K562 (cell line): ENCODE data around the gene ALKBH2. TPM values are rescaled to one million over a fixed set of nuclear protein-coding genes. Genes with fewer than 3 reads are reported as not detected.

ENCODE experiments used
- ATAC-seq: fragments of 200-7000 bp; cut with Tn5 transposase; 3 replicates; pipeline ENCODE4 v1.9.1; 2020; ENCODE audit warnings: moderate library complexity
- BruUV-seq: library from RNA; stranded (reverse); fragments of 400-500 nt; replicated peaks from 2 replicates; lab custom pipeline; 2021; lab: Mats Ljungman, UMichigan
- CTCF ChIA-PET: fragments of 300-600 bp; formaldehyde crosslinking; extraction: SDS; loops from one replicate; lab custom pipeline; 2021; ENCODE audit warnings: low intra/inter-chr PET ratio; lab: Yijun Ruan, JAX
- POLR2A ChIA-PET: fragments of 300-600, 350-650 bp; sonication (Branson Sonifier 250); formaldehyde crosslinking; extraction: SDS; loops from one replicate; lab custom pipeline; 2021; ENCODE audit warnings: antibody characterized with exemption, inconsistent platforms; lab: Yijun Ruan, JAX
- DNase-seq, 4 experiments: peaks; one replicate each; pipeline versions ENCODE4 v3.0.0 to v3.0.0-alpha.2; 2011 to 2018; ENCODE audit warnings: low spot score in 3 of 4, mixed read lengths in 3 of 4; ENCODE audit errors: extremely low read depth in 1 of 4
- FAIRE-seq: peaks from 2 replicates; lab custom pipeline; 2011; peaks lifted over from hg19 to GRCh38; lab: Jason Lieb, UNC
- H2AFZ ChIP-seq: 2 replicates; pipeline ENCODE4 v1.6.0; 2011; ENCODE audit warnings: low read depth, low read length, control low read depth, inconsistent platforms
- H3K27ac ChIP-seq: fragments of 200-600 bp; 3 replicates; pipeline ENCODE4 v1.8.0; 2011; ENCODE audit warnings: low read depth, mild to moderate bottlenecking, control low read depth, inconsistent platforms, low read length, moderate library complexity, mixed read lengths; ENCODE audit errors: extremely low read depth
- H3K27me3 ChIP-seq, 2 experiments: fragments of 300-600 bp in 1 of 2; 2 replicates in 1 of 2; 3 replicates in 1 of 2; pipeline versions ENCODE4 v1.6.0 to v1.8.0; 2011; ENCODE audit warnings: inconsistent platforms in 2 of 2, low read length in 2 of 2, mild to moderate bottlenecking in 1 of 2, mixed read lengths in 1 of 2, moderate library complexity in 1 of 2; ENCODE audit not compliant: control insufficient read depth in 2 of 2, insufficient read depth in 2 of 2
- H3K36me3 ChIP-seq: fragments of 300-600 bp; 3 replicates; pipeline ENCODE4 v1.8.0; 2011; ENCODE audit warnings: mild to moderate bottlenecking, low read length, inconsistent platforms; ENCODE audit not compliant: control insufficient read depth, insufficient read depth
- H3K4me1 ChIP-seq, 2 experiments: fragments of 200-600 bp in 1 of 2; replicated peaks in 1 of 2; 2 replicates in 1 of 2; 3 replicates in 1 of 2; pipeline versions ENCODE4 v1.5.1 to v1.8.0; 2011; ENCODE audit warnings: inconsistent platforms in 2 of 2, low read length in 2 of 2, mild to moderate bottlenecking in 1 of 2, mixed read lengths in 1 of 2, moderate library complexity in 1 of 2; ENCODE audit not compliant: control insufficient read depth in 2 of 2, insufficient read depth in 2 of 2
- H3K4me2 ChIP-seq: 2 replicates; pipeline ENCODE4 v1.6.1; 2011; ENCODE audit warnings: low read length, control low read depth, inconsistent platforms, mixed read lengths; ENCODE audit not compliant: insufficient read depth
- H3K4me3 ChIP-seq: fragments of 200-600 bp; sonication (generic), shearing (Covaris generic); 2 replicates; pipeline ENCODE4 v1.5.1; 2016; ENCODE audit warnings: control low read depth, inconsistent platforms
- H3K79me2 ChIP-seq: fragments of 200-600 bp; 3 replicates; pipeline ENCODE4 v1.8.0; 2011; ENCODE audit warnings: low read length, inconsistent platforms; ENCODE audit not compliant: control insufficient read depth, insufficient read depth
- H3K9ac ChIP-seq, 2 experiments: 2 replicates each; pipeline versions ENCODE4 v1.6.0 to v1.6.1; 2011; ENCODE audit warnings: low read depth in 2 of 2, low read length in 2 of 2, control low read depth in 1 of 2, inconsistent platforms in 1 of 2, mild to moderate bottlenecking in 1 of 2, mixed read lengths in 1 of 2; ENCODE audit not compliant: insufficient read depth in 1 of 2
- H3K9me1 ChIP-seq: one replicate; pipeline ENCODE4 v1.6.0; 2011; ENCODE audit warnings: inconsistent platforms, mild to moderate bottlenecking, low read length, moderate library complexity; ENCODE audit not compliant: control insufficient read depth, insufficient read depth
- H3K9me3 ChIP-seq: replicated peaks from 2 replicates; pipeline ENCODE4 v1.5.1; 2011; ENCODE audit warnings: low read depth, low read length, inconsistent platforms; ENCODE audit not compliant: control insufficient read depth, insufficient read depth
- H4K20me1 ChIP-seq: replicated peaks from 2 replicates; pipeline ENCODE4 v1.6.1; 2011; ENCODE audit warnings: low read length, inconsistent platforms, mixed read lengths; ENCODE audit not compliant: control insufficient read depth, insufficient read depth
- CXXC5 ChIP-seq: fragments of 250-450 bp; sonication (Bioruptor Pico); IDR thresholded peaks from 2 replicates; pipeline ENCODE4 v1.8.0; 2022; ENCODE audit warnings: inconsistent platforms, mild to moderate bottlenecking, moderate library complexity
- FOXA3 ChIP-seq, 2 experiments: fragments of 450-650 bp in 1 of 2; sonication (generic) in 1 of 2; formaldehyde crosslinking; IDR thresholded peaks in 1 of 2; conservative IDR thresholded peaks in 1 of 2; 2 replicates each; pipeline versions ENCODE4 v1.4.0 to v1.8.0; 2020 to 2022; ENCODE audit warnings: mild to moderate bottlenecking in 2 of 2, missing genetic modification reagents in 1 of 2
- NR2C1 ChIP-seq, 2 experiments: fragments of 450-650 bp; IDR thresholded peaks; 2 replicates each; pipeline ENCODE4 v1.6.1; 2017; ENCODE audit warnings: mild to moderate bottlenecking in 2 of 2, antibody characterized with exemption in 1 of 2, inconsistent platforms in 1 of 2, missing compliant biosample characterization in 1 of 2, missing genetic modification characterization in 1 of 2
- PHF20 ChIP-seq: fragments of 450-650 bp; IDR thresholded peaks from 2 replicates; pipeline ENCODE4 v1.6.1; 2018; ENCODE audit not compliant: partially characterized antibody
- POLR2AphosphoS2 ChIP-seq: IDR thresholded peaks from 2 replicates; pipeline ENCODE4 v1.6.1; 2012; ENCODE audit warnings: low read length, improper control_type of control experiment
- TEAD1 ChIP-seq, 2 experiments: fragments of 450-650 bp in 1 of 2; sonication (generic) in 1 of 2; formaldehyde crosslinking; IDR thresholded peaks; 2 replicates each; pipeline versions ENCODE4 v1.4.0 to v1.8.0; 2020 to 2022; ENCODE audit warnings: mild to moderate bottlenecking in 2 of 2, missing genetic modification reagents in 1 of 2
- WGBS: fragments of 100-300 bp; shearing (Covaris generic); methylation state at CpG from one replicate; pipeline ENCODE4 v1.1.6; 2016; ENCODE audit warnings: low coverage, mixed read lengths; ENCODE audit not compliant: insufficient coverage; ENCODE audit errors: missing lambda C conversion rate; 5-methylcytosine and 5-hydroxymethylcytosine counted together
- in situ Hi-C: fragments of 300-500 bp; cut with MboI; formaldehyde crosslinking; loops from 4 replicates; pipeline ENCODE4 v1.15.0; 2018; ENCODE audit warnings: inconsistent platforms, mixed read lengths
- intact Hi-C: fragments of 100-400 bp; cut with micrococcal nuclease; formaldehyde crosslinking; loops from 2 replicates; pipeline ENCODE4 v1.14.2; 2022
- polyA plus RNA-seq, 8 experiments: library from polyadenylated mRNA; depleted of rRNA in 4 of 8; stranded (reverse) in 5 of 8; unstranded in 3 of 8; fragments of >200 nt; fragmentation: Nextera tagmentation in 2 of 8; fragmentation: Illumina TruSeq in 1 of 8; extraction: Ambion mirVana in 2 of 8; extraction: Trizol in 1 of 8; gene quantifications; 2 replicates each; pipeline versions ENCODE4 v1.2.1 to v1.2.3, GENCODE V29; 2011 to 2014; ENCODE audit warnings: inconsistent platforms in 1 of 8, missing spikeins in 1 of 8
- total RNA-seq, 7 experiments: library from RNA; depleted of rRNA in 6 of 7; stranded (reverse); fragments of >200 nt in 6 of 7; fragmentation: Illumina TruSeq in 2 of 7; extraction: Trizol in 2 of 7; gene quantifications; 2 replicates each; pipeline versions ENCODE4 v1.2.1 to v1.2.3, GENCODE V29; 2011 to 2021; ENCODE audit warnings: low replicate concordance in 1 of 7
- TF ChIP-seq, protein P1 (sequence below): fragments of 250-450 bp; sonication (Bioruptor Pico); IDR thresholded peaks from 2 replicates; pipeline ENCODE4 v1.4.0; 2020; ENCODE audit warnings: mild to moderate bottlenecking

Gene ALKBH2
- total and polyA plus RNA-seq, 9 of the 15 experiments (the other 6 are each of a cell fraction or from before 2014, with no cell fraction given), result 5.9 to 56.1 (median 41.9) TPM

- TF ChIP-seq FOXA3 (CRISPR knock-in tag; conservative IDR thresholded peaks at IDR 0.05 in 1 of 2, IDR thresholded peaks at IDR 0.05 in 1 of 2) (no peak), PHF20 (no peak)
Measured at GRCh38 chr12:109089683-109090082, 3.6 kb downstream of the ALKBH2 start (continued).

DNA sequence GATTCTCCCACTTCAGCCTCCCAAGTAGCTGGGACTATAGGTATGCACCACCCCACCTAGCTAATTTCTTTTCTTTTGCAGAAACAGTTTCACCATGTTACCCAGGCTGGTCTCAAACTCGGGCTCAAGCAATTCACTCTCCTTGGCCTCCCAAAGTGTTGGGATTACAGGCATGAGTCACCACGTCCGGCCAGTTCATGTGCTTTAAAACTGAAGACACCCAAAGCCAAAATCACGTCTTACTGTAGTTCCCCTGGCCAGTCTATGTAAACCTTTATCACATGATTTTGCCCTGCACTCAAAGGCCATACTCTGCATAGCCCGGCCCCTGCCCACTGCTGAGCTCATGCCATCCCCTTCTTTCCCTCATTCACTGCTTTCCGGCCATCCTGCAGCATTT lies 4.5 kb downstream of the ALKBH2 start:
- Histone ChIP-seq H4K20me1 (no peaks in the 10 kb centered on the region), H3K36me3 (peaks cover 58% of the 10 kb centered on the region), H3K4me1 (peaks cover 6 to 24% of the 10 kb centered on the region in 2 experiments; a peak in 4 of 5 replicates), H3K27me3 (no peaks in the 10 kb centered on the region), H3K9me3 (no peaks in the 10 kb centered on the region; the same call in 1 of the 2 replicates), H3K4me3 (no peak overlapping the region), H3K4me2 (no peak overlapping the region), H3K9ac (no peak overlapping the region), H3K9me1 (peaks cover 3% of the 10 kb centered on the region), H2AFZ (no peak overlapping the region), H3K27ac (no peak overlapping the region), H3K79me2 (peaks cover 29% of the 10 kb centered on the region)
- ATAC-seq, result no peak
- CTCF ChIA-PET, result no interaction called here
- no TSS peak for BruUV-seq
- in situ Hi-C loops, result no loop called here
- no peak for DNase-seq
- POLR2A ChIA-PET, result interaction anchor here (0.7 to 2.6 kb wide), 2 partner anchors 9 to 19 kb away, joined by 4 to 9 read pairs; partner anchors contain the start of gene UNG
- intact Hi-C loops, result no loop called here
- WGBS, result 86% methylated on average over 6 of the region's 6 CpGs
- FAIRE-seq, result no peak
- TF ChIP-seq, protein P1, sequence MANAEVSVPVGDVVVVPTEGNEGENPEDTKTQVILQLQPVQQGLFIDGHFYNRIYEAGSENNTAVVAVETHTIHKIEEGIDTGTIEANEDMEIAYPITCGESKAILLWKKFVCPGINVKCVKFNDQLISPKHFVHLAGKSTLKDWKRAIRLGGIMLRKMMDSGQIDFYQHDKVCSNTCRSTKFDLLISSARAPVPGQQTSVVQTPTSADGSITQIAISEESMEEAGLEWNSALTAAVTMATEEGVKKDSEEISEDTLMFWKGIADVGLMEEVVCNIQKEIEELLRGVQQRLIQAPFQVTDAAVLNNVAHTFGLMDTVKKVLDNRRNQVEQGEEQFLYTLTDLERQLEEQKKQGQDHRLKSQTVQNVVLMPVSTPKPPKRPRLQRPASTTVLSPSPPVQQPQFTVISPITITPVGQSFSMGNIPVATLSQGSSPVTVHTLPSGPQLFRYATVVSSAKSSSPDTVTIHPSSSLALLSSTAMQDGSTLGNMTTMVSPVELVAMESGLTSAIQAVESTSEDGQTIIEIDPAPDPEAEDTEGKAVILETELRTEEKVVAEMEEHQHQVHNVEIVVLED, result no peak
- TF ChIP-seq POLR2AphosphoS2 (no peak), NR2C1 (IDR thresholded peaks at IDR 0.05) (no peak), NR2C1 (tag; IDR thresholded peaks at IDR 0.05) (no peak), CXXC5 (CRISPR knock-in tag) (no peak), TEAD1 (CRISPR knock-in tag; IDR thresholded peaks at IDR 0.05) (no peak)
